CD1c-positive myeloid dendritic cell (primary cell): ENCODE measurements around the gene KIFC3.

Experiments used
- DNase-seq: peaks from one replicate; pipeline ENCODE4 v3.0.0-alpha.2; 2016; ENCODE audit errors: extremely low spot score

Gene KIFC3

DNA sequence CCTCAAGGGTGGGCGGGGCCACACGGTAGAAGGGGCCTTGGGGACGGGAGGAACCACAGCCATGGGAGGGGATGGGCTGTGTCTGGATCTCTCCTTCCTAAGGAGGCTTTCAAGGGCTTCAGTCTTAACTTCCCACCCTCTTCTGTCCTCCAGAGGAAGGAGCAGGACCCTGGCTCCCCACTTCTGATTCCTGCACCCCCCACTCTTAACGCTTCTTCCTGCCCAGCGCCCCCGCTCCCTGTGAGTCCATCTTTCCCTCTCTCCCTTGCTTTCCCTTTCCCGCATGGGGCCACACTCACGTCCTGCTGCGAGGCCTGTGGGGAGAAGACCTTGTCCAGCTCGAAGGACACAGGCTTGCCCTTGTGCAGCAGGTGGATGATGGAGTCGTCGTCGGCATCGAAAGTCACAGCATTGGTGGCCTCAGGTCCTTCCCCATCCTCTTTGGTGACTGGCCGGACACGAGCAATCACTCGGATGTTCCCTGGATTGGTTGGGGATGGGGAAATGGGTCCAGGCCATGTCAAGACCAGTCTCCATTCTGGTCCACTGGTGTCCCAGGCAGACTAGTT, 37.0 kb downstream of the KIFC3 start:
- no peak for DNase-seq

DNA sequence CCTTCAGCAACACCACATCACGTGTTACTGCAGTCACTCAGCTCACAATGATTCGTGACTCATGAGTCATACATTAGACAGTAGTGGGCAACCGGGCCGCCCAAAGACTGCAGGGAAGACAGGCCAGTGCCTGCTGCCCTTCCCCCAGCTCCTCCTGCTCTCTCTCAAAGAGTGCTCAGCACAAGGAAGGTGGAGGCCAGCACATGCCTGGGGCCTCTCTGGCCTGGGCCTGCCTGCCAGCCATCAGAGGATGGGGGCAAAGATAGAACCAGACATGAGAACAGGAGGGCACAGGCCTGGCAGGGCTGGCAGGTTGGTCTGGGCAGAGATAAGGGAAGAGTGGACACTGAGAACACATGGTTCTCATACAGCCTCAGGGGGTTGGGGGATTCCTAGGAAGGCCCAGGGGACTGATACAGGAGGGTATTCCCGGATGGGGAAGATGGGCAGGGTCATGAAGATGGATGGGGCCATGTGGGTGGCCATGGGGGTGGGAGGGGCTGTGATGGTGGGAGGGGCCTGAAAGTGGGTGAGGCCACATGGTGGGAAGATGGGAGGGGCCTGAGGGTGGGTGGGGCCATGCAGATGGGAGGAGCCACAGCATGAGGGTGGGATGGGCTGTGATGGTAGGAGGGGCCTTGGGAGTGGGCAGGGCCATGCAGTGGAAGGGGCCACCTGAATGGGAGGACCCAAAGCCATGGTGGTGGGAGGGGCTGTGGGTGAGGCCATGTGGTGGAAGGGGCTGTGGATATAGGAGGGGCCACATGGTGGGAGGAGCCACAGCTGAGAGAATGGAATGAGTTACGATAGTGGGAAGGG, 37.7 kb downstream of the KIFC3 start:
- peak; percentile 66 for DNase-seq

DNA sequence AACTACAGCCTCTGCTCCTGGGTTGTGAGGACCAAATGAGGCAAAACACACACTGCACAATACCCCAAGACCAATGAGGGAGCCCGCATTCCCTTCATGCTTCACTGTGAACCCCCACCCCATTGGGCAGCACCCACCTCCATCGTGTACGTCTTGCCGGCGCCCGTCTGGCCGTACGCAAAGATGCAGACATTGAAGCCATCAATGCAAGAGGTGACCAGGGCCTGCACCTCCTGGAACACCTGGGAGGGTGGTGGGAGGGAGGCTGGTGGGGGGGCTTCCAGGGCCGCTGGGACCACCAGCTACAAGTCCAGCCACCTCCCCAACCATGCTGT, 38.3 kb downstream of the KIFC3 start:
- no peak for DNase-seq

DNA sequence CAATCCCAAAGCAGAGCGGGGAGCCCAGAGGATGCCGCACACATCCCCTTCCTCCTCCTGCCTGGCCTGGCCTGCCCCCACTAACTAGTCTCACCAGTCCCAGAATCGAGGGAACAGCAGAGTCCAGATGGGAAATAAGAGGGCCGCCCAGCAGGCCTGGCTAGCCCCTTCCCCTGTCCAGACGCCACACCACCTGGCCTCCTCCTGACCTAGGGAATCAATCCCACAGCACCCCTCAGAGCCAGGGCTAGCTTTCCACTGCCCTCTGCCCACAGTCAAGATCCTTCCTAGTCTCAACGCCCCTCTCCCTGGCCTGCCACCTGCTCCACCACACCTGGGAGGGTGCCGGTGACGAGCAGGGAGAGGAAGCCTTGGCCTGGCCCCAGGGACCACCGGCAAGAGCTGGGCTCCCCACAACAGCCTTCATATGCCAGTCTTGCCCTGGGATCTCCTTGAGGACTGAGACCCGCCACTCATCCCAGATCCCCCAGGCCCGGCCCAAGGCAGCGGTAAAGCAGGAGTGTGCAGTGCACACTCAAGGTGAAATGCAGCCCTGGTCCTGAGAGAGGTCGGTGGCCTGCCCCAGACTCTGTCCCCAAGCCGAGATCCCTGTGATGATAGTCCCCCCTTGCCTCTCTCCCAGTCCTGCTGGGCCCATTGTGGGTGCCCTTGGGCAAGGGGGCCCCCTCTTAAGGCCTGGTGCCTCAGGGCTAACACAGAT, 38.8 kb downstream of the KIFC3 start:
- no peak for DNase-seq

DNA sequence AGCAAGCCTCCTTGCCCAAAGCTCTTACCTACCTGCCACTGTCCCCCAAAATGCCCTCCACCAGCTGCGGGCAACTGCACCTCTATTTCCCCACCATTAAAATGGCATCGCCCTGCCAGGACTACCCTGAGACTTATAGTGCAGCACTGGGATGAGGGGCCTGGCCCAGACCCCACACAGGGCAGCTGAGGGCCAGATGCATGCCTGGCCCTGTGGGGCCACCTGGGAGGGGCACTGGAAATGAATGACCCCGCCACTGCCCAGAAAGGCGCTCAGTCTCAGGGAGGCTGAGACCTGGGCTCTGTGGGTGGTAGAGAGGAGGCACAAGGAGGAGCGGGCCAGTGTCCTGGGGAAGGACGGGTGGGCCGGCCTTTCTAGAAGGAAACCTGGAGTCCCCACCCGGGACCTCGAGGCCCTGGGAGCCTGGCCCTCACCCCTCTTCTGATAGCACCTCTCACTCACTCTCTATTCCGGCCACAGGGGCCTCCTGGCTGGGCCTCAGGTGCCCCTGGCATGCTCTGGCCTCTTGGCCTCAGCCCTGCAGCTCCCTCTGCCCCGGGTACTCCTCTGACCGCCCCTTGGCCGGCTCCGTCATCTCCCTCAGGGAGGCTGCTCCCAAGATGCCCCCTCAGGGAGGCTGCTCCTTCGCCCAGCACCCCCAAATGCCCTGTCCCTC, 39.8 kb downstream of the KIFC3 start:
- no peak for DNase-seq

DNA sequence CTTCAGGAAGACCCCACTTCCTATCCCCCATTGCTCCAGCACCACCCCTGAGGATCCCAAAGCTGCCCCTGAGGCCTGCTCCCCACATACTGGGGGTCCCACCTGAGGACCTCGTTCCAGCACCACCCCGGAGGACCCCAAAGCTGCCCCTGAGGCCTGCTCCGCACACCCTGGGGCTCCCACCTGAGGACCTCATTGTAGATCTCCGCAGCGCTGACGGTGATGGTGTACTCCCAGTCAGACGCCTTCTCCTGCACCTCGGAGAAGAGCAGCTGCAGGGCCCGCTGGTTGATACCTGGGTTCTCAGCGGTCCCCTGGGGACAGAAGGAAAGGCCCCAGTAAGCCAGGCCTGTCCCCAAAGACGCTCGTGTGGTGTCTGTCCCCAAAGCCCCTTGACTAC, 40.3 kb downstream of the KIFC3 start:
- no peak for DNase-seq

DNA sequence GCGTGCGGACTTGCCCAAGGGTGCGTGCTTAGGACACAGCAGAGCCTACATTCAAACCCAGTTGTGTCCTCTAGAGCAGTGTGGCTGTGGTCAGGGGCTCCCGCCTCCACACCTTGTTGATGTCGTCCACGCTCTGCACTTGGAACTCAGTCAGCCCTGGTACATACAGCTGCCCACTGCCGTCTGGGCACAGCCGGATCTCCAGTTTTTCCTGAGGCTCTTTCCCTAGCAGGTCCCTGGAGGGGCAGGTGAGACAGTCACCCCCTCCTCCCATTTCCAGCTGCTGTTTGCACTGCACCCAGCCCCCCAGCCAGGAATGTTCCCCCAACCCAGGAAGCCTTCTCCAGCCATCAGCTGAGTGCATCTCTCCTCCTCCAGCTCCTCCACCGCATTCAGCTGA, 41.0 kb downstream of the KIFC3 start:
- DNase-seq, result no peak

DNA sequence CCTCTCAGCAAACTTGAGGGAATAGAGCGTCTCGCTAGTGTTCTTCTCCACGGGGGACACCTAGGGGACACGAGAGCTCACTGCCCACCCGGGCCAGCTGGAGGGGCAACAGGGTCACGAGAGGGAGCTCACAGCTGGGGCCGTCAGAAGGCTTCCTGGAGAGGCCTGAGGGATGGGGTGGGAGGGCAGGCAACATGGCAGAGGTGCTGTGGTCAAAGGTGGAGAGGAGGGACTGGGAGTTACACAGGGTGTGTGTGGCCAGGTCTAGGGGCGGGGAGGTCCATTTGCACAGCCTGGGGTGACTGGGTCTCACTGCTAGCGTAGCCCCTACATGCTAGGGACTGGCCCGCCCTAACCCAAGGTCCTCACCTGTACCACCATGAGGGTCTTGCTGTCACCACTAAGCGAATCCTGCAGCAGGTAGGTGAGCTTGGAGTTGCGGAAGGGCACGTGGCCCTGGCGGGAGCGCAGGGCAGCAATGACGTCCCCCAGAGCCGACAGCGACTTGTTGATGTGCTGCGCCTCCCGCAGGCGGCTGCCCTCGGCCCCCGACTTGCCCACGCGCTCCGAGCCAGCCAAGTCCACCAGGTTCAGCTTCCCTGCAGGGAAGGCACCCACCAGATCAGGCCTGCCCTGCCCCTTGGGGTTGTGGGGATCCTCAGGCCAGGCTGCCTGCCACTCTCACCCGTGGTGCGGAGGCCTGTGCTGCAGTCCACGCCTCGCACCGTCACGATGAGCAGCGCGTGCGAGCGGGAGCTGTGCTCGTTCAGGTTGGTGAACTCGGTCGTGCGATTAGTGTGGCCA, 41.7 kb downstream of the KIFC3 start:
- no peak for DNase-seq

DNA sequence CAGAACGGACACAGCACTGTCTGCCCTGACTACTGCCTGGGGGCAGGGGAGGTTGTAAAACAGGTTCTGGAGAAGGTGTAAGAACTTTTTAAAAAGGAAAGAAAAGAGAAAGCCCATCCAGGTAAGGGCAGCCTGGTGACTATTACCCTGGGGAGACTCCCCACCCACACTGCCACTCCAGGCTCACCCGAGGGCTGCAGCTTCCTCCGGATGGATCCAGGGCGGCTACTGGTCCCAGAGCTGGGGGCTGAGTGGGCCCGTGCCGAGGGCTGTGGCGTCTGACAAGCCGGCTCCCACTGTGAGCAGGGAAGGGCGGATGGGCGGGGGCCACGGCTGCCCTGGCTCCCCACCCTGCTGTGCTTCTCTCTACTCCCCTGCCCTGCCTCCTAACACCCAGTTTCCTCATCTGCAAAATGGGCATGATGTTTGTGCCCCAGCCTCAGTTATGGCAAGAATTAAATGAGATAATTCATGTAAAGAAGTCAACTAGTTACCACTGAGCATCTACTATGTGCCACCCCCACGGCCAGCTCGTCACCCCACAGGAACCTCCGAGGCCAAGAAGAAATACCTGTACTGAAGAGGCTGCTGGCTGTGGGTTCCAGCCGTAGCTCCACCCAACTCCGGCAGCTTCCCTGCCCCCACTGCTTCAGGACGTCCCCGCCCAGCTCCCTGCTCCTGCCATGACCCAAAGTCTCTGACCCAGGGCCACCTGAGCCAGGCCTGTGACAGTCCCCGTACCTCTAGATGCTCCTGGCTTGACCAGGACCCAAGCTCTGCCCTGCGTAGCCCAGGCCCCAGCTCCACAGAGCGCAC, 42.5 kb downstream of the KIFC3 start:
- peak; percentile 12 for DNase-seq

DNA sequence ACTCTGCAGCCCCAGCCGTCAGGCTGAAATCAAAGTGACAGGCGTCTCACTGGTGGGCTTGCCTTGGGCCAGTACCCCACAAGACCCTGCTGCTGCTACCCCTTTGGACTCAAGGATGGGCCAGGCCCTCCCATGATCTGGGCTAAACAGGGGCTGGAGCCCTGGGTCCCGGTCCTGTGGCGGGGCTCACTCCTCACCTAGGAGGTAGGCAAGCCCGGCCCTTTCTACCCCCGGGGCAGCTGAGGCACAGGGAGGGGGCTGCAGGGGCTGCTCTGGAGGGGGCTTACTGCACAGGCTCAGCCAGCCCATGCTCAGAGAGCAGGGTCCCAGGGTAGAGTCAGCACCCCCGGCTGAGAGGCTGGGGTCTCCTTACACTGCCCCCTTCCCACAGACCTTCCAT, 43.2 kb downstream of the KIFC3 start:
- DNase-seq, result no peak

DNA sequence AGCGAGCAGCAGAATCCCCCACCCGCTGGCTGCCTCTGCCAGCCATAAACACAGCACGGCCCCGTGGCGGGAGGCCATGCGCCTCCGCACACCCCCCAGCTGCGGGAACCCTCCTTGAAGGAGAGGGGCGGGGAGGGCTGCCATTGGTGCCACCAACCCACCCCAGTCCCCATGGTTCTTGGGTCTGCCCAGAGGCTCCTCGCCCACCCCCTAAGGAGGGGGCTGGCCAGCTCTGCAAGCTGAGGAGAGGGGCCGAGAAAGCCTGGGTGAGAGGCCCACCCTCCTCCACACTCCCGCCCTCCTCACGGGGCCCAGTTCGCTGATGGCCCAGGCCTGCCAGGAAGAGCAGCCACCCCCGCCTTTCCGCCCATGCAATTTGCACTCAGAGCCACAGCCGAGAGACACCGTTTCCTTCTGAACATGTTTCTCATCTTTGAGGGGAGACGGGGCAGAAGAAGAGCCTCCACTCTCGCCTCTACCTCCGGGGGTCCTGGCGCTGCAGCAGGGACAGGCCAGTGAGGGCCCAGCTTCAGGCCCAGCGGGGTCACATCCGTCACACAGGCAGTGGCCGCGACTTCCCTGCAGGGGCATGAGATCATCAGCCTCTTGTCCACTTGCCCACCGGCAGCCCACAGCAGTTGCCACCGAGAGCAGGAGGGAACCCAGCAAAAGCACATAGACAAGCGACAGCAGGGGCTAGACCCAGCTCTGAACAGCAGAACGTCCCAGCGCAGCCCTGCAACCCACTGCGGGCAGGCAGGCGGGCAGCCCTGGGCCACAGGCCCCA, 43.8 kb downstream of the KIFC3 start:
- DNase-seq, result peak; percentile 20

DNA sequence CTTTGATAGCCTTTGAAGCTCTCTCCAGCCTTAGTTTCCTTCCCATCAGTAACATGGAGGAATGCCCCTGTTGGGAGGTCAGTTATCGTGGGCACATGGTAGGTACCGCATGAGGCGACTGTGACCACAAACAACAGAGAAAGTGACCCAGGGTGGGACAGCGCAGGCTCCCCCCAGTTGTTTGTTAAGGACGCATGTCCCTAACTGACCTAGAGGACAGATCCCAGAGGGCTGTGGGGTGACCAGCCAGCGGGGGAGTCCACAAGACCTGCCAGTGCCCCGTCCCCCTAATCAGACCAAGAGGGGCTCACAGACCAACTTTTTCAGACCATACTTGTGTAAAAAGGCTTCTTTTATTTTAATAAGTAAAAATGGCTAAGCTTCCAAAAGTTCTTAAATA, 44.4 kb downstream of the KIFC3 start:
- no peak for DNase-seq

DNA sequence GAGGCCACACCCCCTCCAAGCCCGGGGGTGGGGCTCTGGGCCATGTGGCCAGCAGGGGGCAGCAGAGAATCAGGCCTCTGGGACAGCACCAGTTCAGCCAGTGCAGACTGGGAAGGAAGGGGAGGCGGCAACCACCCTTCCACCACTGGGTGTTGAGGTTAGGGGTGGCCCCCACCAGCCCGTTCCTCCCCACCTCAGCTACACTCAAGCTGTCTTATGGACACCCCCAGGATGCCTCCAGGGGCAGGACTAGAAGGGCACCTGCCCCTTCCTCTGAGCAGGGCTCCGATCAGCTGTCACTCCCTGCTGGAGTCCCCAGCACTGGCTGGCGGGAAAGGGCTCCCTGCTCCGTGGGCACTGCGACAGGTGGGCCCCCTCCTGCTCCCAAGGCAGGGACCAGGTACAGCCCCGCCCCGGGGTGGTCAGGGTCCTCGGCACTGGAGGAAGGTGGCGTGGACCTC, 44.9 kb downstream of the KIFC3 start:
- peak; percentile 89 for DNase-seq

DNA sequence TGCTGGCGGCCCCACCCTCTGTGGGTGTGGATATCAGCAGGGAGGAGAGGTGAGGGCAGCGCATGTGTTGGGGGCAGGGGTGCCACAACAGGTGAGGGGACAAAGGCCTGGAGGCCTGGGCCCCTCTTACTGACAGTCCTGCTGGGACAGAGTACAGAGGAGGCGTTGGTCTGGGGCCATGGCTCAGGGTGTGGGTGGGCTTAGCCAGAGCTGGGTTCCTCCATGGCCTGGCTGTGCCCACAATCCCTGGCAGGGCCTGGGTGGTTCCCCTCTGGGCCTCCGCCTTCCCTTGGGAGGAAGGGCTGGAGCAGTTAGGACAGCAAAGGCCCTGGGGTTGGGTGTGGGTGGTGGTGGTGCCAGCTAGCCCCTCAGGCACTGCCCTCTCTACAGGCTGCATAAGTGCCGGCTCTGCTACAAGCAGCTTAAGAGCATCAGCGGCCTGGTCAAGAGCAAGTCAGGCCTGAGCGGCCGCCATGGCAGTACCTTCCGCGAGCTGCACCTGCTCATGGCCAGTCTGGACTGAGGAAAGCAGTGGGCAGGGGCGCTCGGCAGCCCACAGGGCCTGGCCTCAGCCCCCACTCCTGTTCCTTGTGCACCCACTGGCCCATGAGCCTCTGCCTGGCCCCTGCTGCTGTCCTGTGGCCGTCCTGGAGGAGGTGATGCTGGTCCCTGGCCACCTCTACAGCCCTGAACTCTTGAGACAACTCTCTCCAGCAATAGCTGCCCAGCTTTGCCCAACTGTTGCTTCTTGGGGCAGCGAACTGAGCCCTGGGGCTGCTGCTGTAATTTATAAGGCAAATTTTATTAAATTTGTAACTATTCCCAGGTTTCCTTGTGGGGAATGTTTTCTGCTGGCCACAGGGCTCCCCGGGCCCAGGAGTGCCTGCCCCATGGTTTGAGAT, 45.6 kb downstream of the KIFC3 start:
- peak; percentile 19 for DNase-seq

DNA sequence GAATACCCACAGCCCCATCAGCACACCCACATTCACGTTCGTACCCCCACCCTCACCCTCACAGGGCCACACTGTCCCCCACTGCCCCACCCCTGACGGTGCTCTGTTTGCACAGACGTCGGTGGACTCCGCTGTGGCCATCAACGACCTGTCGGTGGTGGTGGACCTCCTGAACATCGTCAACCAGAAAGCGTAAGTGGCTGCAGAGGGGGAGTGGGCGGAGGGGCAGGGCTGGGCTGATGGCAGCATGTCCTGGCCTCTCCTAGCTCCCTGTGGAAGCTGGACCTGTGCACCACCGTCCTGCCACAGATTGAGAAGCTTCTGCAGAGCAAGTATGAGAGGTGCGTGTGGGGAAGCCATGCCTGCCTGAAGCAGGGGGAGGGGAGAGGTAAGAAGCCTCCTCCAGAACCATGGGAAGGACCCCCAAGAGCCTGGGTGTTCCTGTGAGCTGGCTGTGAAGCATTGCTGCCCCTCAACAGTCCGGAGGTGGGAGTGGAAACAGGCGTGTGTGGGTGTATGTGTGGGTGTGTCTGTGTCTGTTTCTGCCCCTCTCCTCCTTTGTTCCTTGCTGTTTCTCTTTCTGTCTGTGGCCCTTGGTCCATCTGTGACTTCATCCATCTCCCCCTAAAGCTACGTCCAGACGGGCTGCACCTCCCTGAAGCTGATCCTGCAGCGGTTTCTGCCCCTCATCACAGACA, 46.4 kb downstream of the KIFC3 start:
- no peak for DNase-seq

DNA sequence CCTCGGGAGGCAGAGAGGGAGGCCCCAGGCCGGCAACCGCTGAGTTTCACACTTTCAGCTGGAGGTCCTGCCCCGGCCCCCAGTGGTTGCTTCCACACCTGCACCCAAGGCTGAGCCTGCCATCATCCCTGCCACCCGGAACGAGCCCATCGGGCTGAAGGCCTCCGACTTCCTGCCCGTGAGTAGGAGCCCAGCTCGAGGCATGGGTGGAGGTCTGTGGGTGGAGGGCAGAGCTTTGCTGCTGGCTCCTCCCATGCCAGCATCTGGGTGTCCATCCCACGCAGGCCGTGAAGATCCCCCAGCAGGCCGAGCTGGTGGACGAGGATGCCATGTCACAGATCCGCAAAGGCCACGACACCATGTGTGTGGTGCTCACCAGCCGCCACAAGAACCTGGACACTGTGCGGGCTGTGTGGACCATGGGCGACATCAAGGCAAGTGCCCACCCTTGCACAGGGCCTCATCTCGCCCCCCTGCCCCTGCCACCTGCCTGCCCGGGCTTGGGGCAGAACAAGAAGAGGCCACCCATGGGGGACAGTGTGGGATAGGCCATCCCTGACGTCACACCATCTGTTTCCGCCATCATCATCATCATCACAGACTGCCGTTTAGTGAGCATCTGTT, 47.1 kb downstream of the KIFC3 start:
- no peak for DNase-seq

DNA sequence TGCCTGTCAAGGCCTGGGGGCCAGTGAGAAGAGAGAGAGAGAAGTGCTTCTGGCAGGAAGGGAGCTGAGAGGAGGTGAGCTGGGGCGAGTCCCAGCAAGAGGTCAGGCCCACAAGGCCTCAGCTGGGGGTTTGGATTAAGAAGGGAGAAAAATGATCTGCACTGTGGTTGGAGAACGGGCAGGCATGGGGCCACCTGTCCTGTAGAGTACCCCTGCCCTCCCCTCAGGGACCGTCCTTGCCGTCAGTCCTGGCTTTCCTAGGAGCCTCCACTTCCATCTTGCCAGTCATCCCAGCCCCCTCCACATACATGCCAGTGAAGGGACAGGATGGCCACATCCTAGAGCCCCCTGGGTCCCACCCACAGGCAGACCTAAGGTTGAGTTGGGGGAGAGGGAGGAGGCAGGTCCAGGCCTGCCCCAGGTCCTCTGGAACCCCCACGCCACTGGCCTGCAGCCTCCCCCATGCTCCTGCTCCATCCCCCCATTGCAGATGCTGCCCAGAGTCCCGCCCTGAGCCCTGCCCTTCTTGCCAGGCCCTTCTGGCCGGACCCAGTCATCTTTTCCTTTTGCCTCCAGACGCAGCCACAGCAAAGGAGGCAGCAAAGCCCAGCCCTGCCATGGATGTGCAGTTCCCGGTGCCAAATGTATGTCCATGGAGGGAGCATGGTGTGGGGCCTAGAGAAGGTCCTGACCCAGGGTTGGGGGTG, 47.8 kb downstream of the KIFC3 start:
- no peak for DNase-seq
